HCT116 (cell line): ENCODE measurements around the gene RUNX1.

ENCODE experiments used
- EGR1 ChIP-seq: IDR thresholded peaks from 2 replicates; pipeline ENCODE4 v1.6.1; 2012; ENCODE audit warnings: low read depth
- EZH2 ChIP-seq: fragments of 200-600 bp; sonication (generic); IDR thresholded peaks from 2 replicates; pipeline ENCODE4 v1.6.1; 2017; ENCODE audit warnings: antibody characterized with exemption, mixed run types
- JUND ChIP-seq: IDR thresholded peaks from 2 replicates; pipeline ENCODE4 v1.6.1; 2012
- POLR2A ChIP-seq: IDR thresholded peaks from 2 replicates; pipeline ENCODE4 v1.7.0; 2011; ENCODE audit warnings: borderline replicate concordance; ENCODE audit not compliant: insufficient read depth, insufficient read length; ENCODE audit errors: extremely low read depth
- POLR2AphosphoS5 ChIP-seq: IDR thresholded peaks from 2 replicates; pipeline ENCODE4 v1.6.1; 2011; ENCODE audit warnings: mild to moderate bottlenecking, low read depth, low read length, moderate library complexity
- RAD21 ChIP-seq: IDR thresholded peaks from 2 replicates; pipeline ENCODE4 v1.6.1; 2012; ENCODE audit warnings: low read depth, mild to moderate bottlenecking
- TCF7L2 ChIP-seq: IDR thresholded peaks from 2 replicates; pipeline ENCODE4 v1.7.0; 2011; ENCODE audit warnings: borderline replicate concordance, inconsistent platforms; ENCODE audit not compliant: insufficient read depth, insufficient read length; ENCODE audit errors: extremely low read depth
- YY1 ChIP-seq: IDR thresholded peaks from 2 replicates; pipeline ENCODE4 v1.6.1; 2011; ENCODE audit warnings: low read length, low read depth, moderate library complexity, mild to moderate bottlenecking; ENCODE audit not compliant: insufficient replicate concordance; ENCODE audit errors: extremely low read depth
- TF ChIP-seq, protein P1 (sequence below), 3 experiments: fragments of 200-600 bp in 1 of 3; sonication (generic) in 1 of 3; IDR thresholded peaks in 2 of 3; conservative IDR thresholded peaks in 1 of 3; 2 replicates each; pipeline ENCODE4 v1.5.1; 2012 to 2017; ENCODE audit warnings: low read depth in 2 of 3, low read length in 2 of 3, antibody characterized with exemption in 1 of 3, borderline replicate concordance in 1 of 3, control low read depth in 1 of 3, mild to moderate bottlenecking in 1 of 3, mixed read lengths in 1 of 3, mixed run types in 1 of 3, moderate library complexity in 1 of 3; ENCODE audit not compliant: insufficient read depth in 1 of 3

DNA sequence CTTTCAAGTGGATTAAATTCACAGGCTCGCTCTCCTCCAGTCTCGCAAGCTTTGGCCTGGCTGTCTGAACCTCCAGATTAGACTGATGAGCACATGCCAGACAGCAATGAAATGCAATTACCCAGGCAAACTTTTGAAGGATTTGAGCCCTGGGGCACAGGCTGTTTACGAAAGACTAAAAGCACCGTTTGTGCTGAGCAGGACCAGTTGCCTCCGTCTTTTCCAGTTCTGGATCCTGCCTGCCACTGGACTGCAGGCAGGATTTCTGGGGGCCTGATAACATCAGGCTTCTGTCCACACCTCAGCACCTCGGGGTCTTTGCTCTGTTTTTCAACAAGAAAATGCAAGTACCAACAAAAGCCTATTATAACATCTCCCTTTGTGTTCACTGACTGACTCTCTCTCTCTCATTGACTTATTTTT is 234.6 kb downstream of the RUNX1 start:
- TF ChIP-seq, protein P1, sequence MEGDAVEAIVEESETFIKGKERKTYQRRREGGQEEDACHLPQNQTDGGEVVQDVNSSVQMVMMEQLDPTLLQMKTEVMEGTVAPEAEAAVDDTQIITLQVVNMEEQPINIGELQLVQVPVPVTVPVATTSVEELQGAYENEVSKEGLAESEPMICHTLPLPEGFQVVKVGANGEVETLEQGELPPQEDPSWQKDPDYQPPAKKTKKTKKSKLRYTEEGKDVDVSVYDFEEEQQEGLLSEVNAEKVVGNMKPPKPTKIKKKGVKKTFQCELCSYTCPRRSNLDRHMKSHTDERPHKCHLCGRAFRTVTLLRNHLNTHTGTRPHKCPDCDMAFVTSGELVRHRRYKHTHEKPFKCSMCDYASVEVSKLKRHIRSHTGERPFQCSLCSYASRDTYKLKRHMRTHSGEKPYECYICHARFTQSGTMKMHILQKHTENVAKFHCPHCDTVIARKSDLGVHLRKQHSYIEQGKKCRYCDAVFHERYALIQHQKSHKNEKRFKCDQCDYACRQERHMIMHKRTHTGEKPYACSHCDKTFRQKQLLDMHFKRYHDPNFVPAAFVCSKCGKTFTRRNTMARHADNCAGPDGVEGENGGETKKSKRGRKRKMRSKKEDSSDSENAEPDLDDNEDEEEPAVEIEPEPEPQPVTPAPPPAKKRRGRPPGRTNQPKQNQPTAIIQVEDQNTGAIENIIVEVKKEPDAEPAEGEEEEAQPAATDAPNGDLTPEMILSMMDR (IDR thresholded peaks at IDR 0.05 in 2 of 3, conservative IDR thresholded peaks at IDR 0.05 in 1 of 3; ENCODE audit: borderline replicate concordance in 1 of 3, insufficient read depth in 1 of 3, low read depth in 2 of 3, low read length in 2 of 3), result no peak
- TF ChIP-seq POLR2A, result no peak
- TF ChIP-seq YY1, result no peak
- no peak for TF ChIP-seq RAD21
- no peak for TF ChIP-seq JUND
- TF ChIP-seq TCF7L2, result no peak
- TF ChIP-seq EGR1, result no peak
- no peak for TF ChIP-seq EZH2
- no peak for TF ChIP-seq POLR2AphosphoS5
